Measurements from ENCODE around the gene SETD1B.
"Not testable (repeated sequence)": the region's sequence is repeated elsewhere in the genome, so short reads cannot be mapped to it uniquely, and the experiment has no call there.

The SETD1B gene

GRCh38 chr12:121845701-121846100 lies 41.9 kb downstream of the SETD1B start:
- no peak for DNase-seq

GRCh38 chr12:121849211-121849610 lies 45.4 kb downstream of the SETD1B start:
- no peak for DNase-seq

- DNase-seq = no peak
Measured at GRCh38 chr12:121849665-121850064, 45.9 kb downstream of the SETD1B start.

- DNase-seq = not testable (repeated sequence)
Measured at GRCh38 chr12:121852392-121852791, 48.6 kb downstream of the SETD1B start.

- no peak for DNase-seq
Measured at GRCh38 chr12:121857322-121858246, 53.8 kb downstream of the SETD1B start.

- no peak for DNase-seq
Measured at GRCh38 chr12:121858318-121858661, 54.5 kb downstream of the SETD1B start.

GRCh38 chr12:121858662-121859572 lies 55.1 kb downstream of the SETD1B start, which contains the start of gene HPD:
Gene HPD, minus strand, starts transcription at chr12:121858859. Its CDS starts 36 bp downstream, at chr12:121858823.
- DNase-seq = peak in 18 of 56 donors; percentile 2 to 57 (median 10)

- DNase-seq = no peak
Measured at GRCh38 chr12:121860257-121860656, 56.4 kb downstream of the SETD1B start.

- not testable (repeated sequence) for DNase-seq
Measured at GRCh38 chr12:121860699-121861098, 56.9 kb downstream of the SETD1B start.

- peak in 1 of 56 donors; percentile 1 for DNase-seq
Measured at GRCh38 chr12:121861636-121862254, 57.9 kb downstream of the SETD1B start.

GRCh38 chr12:121866331-121866730 lies 62.5 kb downstream of the SETD1B start:
- no peak for DNase-seq

GRCh38 chr12:121869229-121869628 lies 65.4 kb downstream of the SETD1B start:
- not testable (repeated sequence) for DNase-seq

- no peak for DNase-seq
Measured at GRCh38 chr12:121871467-121871866, 67.7 kb downstream of the SETD1B start.

GRCh38 chr12:121872546-121873215 lies 68.9 kb downstream of the SETD1B start:
- DNase-seq = peak in 33 of 56 donors; percentile 2 to 77 (median 24)

GRCh38 chr12:121873216-121873569 lies 69.4 kb downstream of the SETD1B start:
- DNase-seq = no peak

- no peak for DNase-seq
Measured at GRCh38 chr12:121874071-121874470, 70.3 kb downstream of the SETD1B start.

- DNase-seq = no peak
Measured at GRCh38 chr12:121875582-121875981, 71.8 kb downstream of the SETD1B start.

- DNase-seq = not testable (repeated sequence)
Measured at GRCh38 chr12:121876080-121876447, 72.3 kb downstream of the SETD1B start.
